Measurements from ENCODE around the gene ZMIZ1. TPM values are rescaled to one million over a fixed set of nuclear protein-coding genes. Genes with fewer than 3 reads are reported as not detected.

Gene ZMIZ1
- 10 to 100 TPM; 74.1 to 80.9 (median 77.0) TPM for polyA plus RNA-seq (ENCODE audit: insufficient read length in 4 of 4)

- peak; percentile 65 to 86 (median 82) for DNase-seq (ENCODE audit: low read depth in 4 of 4, low spot score in 3 of 4)
These were observed at the start of gene ZMIZ1 for GRCh38 chr10:79068562-79069324. ZMIZ1 (plus strand) TSS chr10:79068966; CDS start chr10:79201633, 132,667 bp downstream.

- DNase-seq (ENCODE audit: low read depth in 4 of 4, low spot score in 3 of 4), result no peak
These were observed 49.2 kb upstream of the ZMIZ1 start for GRCh38 chr10:79019441-79020014.

DNA sequence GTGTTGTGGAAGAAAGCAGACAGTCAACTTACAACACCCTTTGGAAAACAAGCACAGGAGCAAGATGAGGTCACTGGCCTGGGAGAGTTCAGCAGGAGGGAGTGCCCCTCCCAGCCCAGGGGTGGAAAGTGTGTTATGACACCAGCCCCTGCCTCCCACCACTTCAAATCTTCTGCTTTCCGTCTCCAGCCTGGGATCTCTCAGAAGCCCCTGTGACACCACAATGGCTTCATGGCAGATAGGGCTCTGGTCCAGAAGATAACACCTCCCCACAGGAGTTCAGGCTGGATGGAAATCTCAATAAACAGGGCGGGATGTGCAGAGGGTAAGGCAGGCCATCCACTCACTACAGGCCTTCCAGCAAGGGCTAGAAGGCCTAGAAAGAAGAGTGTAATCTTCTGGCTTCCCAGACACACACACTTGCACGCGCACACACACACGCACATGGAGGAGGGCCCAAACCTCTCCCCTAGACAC is 48.7 kb upstream of the ZMIZ1 start:
- no peak for DNase-seq (ENCODE audit: low read depth in 4 of 4, low spot score in 3 of 4)

DNA sequence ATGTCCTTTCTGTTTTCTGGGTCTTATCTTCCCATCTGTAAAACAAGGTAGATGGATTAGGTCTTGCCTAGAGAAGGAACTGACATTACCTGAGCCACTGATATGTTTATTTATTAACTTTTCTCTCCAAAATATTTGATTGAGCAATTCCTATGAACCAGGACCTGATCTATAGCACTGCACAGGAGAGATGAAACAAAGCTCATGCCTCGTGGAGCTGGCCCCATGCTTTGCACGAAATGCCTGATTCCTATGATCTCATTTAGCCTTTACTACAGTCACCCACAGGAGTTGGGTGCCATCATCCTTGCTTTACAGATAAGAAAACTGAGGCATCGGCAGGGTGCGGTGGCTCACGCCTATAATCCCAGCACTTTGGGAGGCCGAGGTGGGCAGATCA is 48.2 kb upstream of the ZMIZ1 start:
- DNase-seq (ENCODE audit: low read depth in 4 of 4, low spot score in 3 of 4), result no peak

DNA sequence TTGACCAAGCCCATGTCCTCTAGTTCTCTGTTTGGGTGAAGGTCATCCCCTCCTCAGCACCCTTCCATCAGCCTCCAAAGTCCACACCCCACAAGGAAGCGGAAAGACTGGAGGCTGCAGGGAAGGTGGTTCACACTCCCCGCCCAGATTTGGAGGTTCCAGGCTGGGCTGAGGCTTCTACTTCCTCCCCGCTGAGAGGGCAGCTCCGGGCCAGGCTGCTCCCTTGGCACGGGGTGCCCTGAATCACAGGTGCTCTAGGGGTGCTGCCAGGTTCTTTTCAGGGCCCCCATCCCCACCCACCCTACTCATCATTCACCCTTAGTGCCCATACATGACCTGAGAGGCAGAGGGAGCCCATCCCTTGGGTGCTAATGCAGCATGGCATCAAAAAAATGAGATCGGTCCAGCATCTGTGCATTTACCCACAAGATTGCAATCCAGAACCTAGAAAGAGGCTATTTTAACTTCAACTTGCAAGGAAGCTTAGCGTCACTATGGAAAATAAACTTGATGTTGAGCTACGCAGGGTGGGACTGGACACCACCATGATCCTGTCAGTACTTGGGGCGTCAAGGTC is 47.3 kb upstream of the ZMIZ1 start:
- DNase-seq (ENCODE audit: low read depth in 4 of 4, low spot score in 3 of 4), result no peak

GRCh38 chr10:79021948-79022499 is 46.7 kb upstream of the ZMIZ1 start:
- no peak for DNase-seq (ENCODE audit: low read depth in 4 of 4, low spot score in 3 of 4)

- DNase-seq (ENCODE audit: low read depth in 4 of 4, low spot score in 3 of 4), result no peak
These were observed 46.1 kb upstream of the ZMIZ1 start for GRCh38 chr10:79022565-79023230.

GRCh38 chr10:79023240-79024162 is 45.3 kb upstream of the ZMIZ1 start:
- DNase-seq (ENCODE audit: low read depth in 4 of 4, low spot score in 3 of 4), result no peak

DNA sequence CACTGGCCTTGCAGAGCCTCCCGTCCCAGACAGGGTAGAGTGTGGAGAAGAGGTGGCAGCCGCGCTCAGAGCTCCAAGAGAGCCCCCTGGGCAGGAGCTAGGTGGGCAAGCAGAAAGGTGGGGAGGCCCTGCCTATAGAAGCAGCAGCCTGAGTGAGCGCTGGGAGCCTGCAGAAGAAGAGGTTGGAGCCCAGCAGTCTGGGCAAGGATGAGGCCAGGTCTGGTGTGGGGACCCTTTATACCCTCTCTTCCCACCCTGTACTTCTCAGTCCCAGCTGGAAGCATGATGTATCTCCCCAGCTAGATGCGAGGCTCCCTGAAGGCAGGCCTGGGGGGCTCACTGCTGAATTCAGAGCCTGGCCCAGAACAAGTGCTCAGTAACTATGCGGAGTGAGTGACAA is 44.5 kb upstream of the ZMIZ1 start:
- DNase-seq (ENCODE audit: low read depth in 4 of 4, low spot score in 3 of 4), result no peak

DNA sequence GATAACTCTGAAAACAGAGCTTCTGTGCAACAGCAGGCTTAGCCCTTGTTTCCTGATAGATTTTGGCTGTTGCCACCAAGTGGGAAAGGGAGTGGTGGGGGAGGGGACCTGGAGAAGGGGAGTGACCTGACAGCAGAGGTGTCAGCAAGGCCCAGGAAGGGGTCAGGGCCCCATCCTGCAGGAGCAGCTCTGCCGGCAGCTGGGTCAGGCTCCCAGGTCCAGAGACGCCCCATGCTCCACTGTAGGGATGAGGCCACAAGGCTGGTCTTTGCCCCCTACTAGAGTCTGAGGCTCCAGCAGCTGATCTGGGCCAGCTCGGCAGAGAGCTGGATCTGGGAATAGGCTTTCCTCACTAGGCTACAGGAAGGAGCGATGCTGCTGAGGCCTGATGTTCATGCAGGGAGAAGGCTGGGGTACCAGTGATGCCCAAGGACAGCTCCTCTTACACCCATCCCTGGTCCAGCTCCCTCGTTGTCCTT is 44.0 kb upstream of the ZMIZ1 start:
- DNase-seq (ENCODE audit: low read depth in 4 of 4, low spot score in 3 of 4), result no peak

- no peak for DNase-seq (ENCODE audit: low read depth in 4 of 4, low spot score in 3 of 4)
These were observed 43.5 kb upstream of the ZMIZ1 start for GRCh38 chr10:79025199-79025832.

DNA sequence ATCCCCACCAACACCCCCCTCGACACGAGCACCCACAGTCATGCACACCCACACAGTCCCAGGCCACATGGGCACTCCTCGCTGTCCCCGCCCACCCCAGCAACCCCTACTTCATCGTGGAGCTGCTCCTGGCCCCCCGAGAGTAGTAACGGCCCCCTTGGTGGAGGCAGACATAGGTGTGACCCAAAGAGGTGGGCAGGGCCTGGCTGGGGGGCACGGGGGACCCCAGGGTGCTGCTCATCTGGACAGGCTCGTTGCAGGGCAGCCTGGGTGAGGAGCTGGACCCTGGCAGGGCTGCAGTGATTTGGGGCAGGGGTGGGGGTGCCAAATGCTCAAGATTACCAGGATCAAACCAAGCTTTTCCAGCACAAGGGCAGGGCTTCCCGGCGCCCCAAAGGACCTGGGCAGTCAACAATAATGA is 42.4 kb upstream of the ZMIZ1 start:
- DNase-seq (ENCODE audit: low read depth in 4 of 4, low spot score in 3 of 4), result no peak

- no peak for DNase-seq (ENCODE audit: low read depth in 4 of 4, low spot score in 3 of 4)
These were observed 42.0 kb upstream of the ZMIZ1 start for GRCh38 chr10:79026806-79027146.

DNA sequence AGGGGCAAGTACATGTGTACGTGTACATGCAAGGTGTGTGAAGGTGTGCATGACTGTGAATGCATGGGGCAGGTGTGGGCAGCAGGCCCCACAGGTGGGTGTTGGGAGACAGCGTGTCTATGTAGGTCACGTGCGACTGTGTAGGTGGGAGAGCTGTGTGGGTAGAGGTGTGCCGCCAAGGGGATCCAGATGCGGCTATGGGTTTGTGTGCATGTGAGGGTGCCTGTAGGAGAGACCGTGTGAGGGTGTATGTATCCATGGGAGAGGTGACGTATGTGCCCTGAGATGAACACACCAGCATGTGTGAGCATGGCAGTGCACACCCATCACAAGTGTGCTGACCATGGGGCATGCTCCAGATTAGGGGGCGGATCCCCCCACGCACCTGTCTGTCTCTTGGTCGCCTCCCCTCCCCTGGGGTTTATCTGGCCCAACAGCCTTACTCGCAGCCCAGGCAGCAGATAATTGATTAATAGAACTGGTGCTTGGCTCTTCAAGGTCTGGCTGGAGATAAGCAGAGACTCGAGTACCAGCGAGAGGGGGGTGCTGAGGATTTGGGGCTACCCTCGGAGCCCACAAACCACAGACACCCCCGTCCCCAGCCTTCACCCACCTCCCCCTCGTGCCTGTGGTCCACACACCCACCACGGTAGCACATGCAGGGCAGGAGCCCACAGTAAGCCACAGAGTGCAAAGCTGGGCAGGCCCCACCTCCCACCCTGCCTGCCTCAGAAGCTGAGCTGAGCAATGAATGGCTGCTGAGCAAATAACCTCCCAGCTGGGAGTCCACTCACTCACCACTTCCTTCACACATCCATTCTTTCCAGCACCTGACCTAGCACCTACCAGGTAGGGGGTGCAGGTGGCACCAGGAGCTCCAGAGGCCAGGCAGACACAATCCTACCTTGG is 41.4 kb upstream of the ZMIZ1 start:
- no peak for DNase-seq (ENCODE audit: low read depth in 4 of 4, low spot score in 3 of 4)

DNA sequence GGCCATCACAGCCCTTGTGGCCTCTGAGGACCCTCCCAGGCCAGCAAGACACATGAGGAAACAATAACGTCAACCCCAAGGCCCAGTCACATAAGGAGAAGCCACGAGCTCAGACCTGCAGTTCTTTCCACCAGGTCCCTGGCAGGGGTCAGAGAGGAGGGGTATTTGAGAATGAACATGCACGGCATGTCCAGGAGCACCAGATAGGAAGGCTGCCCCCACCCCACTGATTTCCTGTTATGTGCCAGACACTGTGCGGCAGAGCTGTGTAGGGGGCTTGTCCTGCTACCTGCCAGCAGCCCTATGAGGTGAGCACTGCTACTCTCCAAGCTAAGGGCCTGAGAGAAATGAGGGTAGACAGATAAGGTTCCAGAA is 40.7 kb upstream of the ZMIZ1 start:
- no peak for DNase-seq (ENCODE audit: low read depth in 4 of 4, low spot score in 3 of 4)

DNA sequence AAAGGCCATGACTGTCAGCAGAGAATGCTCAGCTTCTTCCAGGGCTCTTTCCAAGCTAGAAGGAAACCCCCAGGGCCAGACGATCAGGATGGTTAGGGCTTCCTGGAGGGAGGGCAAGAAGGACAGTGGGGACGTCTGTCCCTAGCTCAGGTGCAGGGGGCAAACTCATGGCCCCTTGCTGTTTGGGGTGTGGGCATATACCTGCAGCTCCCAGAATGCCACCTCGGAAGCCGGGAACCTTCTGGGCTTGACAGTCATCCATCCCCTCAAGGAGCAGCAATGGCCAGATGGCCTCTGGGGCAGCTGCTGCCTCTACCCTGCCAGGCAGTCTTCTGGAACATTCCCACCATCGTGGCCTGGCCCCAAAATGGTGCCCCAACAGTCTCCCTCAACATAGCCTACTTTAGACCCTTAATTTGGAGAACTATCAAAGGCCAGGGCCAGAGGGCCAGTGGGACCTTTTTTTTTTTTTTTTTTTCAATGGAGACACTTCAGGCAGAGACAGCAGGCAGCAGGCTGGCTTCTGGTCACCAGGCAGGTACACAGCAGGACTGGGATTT is 40.2 kb upstream of the ZMIZ1 start:
- DNase-seq (ENCODE audit: low read depth in 4 of 4, low spot score in 3 of 4), result no peak

DNA sequence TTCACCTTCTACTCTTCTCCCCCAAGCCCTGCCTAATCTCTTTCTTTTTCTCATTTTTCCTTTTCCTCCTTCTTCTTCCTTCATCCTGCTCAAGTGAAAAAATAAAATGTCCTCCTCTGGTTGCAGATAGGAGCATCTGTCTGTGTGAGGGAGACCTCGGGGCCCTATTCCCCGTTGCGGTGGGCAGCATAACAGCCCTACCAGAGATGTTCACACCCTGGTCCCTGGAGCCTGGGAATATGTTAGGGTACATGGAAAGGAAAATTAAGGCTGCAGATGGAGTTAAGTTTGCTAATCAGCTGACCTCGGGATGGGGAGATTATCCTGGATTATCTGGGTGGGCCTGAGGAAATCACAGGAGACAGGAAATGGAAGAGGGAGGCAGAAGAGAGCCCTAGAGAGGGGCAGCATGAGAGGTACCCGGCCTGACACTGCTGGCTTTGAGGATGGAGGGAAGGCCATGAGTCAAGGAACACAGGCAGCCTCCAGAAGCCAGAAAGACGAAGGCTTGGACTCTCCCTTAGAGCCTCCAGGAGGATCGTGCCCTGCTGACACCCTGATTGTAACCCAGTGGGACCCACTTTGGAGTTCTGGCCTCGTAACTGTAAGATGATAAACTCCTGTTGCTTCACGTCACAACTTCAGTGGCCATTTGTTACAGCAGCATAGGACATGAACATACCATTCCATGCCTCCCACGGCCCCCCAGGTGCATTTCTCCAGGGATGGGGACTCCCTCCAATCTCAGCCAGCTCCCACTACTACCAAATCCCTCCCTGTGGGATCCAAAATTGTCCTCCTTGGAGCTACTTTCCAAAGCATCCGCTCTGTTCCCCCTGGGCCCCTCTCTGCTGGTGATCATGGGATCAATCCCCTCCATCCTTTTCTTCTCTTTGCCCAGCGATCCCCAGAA is 39.0 kb upstream of the ZMIZ1 start:
- no peak for DNase-seq (ENCODE audit: low read depth in 4 of 4, low spot score in 3 of 4)

Measured in right renal pelvis (tissue), 4 donors.